Activated T-helper 1 cell treated with anti-CD3 and anti-CD28 coated beads, Interleukin-12 subunit alpha, Interleukin-12 subunit beta, Interleukin-2, Interleukin-4 antibody, amounts not matched to agents 30 ng/mL and 10 ng/mL and 1 ng/mL, durations not matched to agents 14 hours and 24 hours and 36 hours (primary cell): Measurements from ENCODE around the gene PHYHIPL. TPM values are rescaled to one million over a fixed set of nuclear protein-coding genes. Genes with fewer than 3 reads are reported as not detected.

ENCODE experiments used
- DNase-seq: peaks from one replicate; pipeline ENCODE4 v3.0.0; 2021; ENCODE audit warnings: low spot score
- H3K27ac Mint-ChIP-seq: one replicate; pipeline ENCODE4 v1.8.0; 2021; ENCODE audit warnings: mild to moderate bottlenecking, mixed read lengths
- H3K27me3 Mint-ChIP-seq: one replicate; pipeline ENCODE4 v1.8.0; 2022; ENCODE audit warnings: mild to moderate bottlenecking, moderate library complexity, mixed read lengths; ENCODE audit not compliant: insufficient read depth
- H3K36me3 Mint-ChIP-seq: one replicate; pipeline ENCODE4 v1.8.0; 2021; ENCODE audit warnings: low read depth, mixed read lengths
- H3K4me1 Mint-ChIP-seq: one replicate; pipeline ENCODE4 v1.8.0; 2021; ENCODE audit warnings: low read depth, mixed read lengths
- H3K4me3 Mint-ChIP-seq: one replicate; pipeline ENCODE4 v1.8.0; 2021; ENCODE audit warnings: mild to moderate bottlenecking, moderate library complexity, mixed read lengths
- H3K9me3 Mint-ChIP-seq: one replicate; pipeline ENCODE4 v1.8.0; 2021; ENCODE audit warnings: mixed read lengths
- intact Hi-C: fragments of 100-400 bp; cut with micrococcal nuclease; formaldehyde crosslinking; loops from one replicate; pipeline ENCODE4 v1.15.1; 2024
- total RNA-seq: library from RNA; stranded (reverse); gene quantifications from 2 replicates; pipeline ENCODE4 v1.2.3, GENCODE V29; 2022

PHYHIPL gene
- total RNA-seq, 1 donor from 2014 or later, result not detected

DNA sequence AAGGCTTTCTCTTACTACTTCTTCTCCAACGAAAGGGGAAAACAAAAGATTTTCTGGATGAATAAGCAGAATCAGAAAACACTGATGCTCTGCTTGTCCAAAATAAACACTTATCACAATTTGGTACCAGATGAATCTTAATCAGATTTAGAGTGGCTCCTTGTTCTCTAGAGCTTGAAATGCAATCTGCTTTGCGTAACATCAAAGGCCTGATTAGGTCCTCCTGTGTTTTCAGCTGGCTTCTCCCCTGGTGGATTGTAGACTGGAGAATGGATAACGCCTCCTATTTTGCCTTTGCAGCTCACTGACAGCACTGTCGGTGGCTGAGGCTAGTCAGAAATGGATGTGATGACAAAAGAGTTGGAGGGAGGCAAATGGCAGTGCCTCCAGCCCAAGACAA is 94.7 kb downstream of the PHYHIPL start:
- no peak for DNase-seq
- Mint-ChIP-seq H3K27me3 (no peaks in the 10 kb centered on the region), H3K27ac (no peak overlapping the region), H3K4me1 (no peaks in the 10 kb centered on the region), H3K36me3 (no peaks in the 10 kb centered on the region), H3K9me3 (no peaks in the 10 kb centered on the region), H3K4me3 (no peak overlapping the region)
- intact Hi-C loops, result no loop called here

DNA sequence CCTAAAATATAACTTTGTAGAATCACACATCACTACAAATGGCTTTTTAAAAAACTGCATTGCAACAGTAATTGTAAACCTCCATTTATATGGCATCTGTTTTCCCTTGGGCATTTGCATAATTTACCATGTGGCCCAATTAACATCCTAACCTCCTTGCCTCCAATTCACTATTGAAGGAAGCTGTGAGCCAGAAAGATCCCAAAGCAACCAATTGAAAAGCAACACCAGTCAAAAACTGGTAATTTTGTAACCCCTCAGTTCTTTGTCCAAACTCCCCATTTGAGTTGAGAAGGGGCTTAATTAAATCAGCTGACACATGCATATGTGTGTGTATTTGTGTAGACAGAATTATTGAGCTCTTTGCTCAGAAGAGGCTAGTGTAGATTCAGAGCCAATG is 95.6 kb downstream of the PHYHIPL start:
- H3K4me3 Mint-ChIP-seq, result no peak overlapping the region
- no peaks in the 10 kb centered on the region for H3K9me3 Mint-ChIP-seq

DNA sequence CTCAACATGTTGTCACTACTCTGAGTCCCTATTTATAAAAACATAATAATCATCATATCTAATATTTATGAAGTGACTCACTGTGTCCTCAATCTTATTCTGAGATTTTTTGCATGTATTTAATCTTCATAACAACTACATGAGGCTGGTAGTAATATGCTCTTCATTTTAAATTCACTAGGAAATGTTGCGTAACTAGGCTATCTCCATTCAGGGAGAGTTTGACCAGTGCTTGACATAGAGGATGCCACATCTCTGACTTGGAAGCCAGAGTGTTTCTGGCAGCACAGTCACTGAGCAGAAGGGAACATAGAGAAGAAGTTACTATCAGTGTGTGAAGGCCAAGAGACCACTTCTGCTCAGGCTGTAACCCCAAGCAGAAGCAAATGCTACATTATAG is 97.0 kb downstream of the PHYHIPL start:
- Mint-ChIP-seq H3K4me3 (no peak overlapping the region), H3K4me1 (no peaks in the 10 kb centered on the region), H3K27me3 (no peaks in the 10 kb centered on the region), H3K27ac (no peak overlapping the region), H3K9me3 (no peaks in the 10 kb centered on the region), H3K36me3 (no peaks in the 10 kb centered on the region)
- DNase-seq, result no peak
- intact Hi-C loops, result no loop called here

More for the DNA sequence above, 95.6 kb downstream of the PHYHIPL start:
- no peak for DNase-seq
- no peaks in the 10 kb centered on the region for H3K4me1 Mint-ChIP-seq
- H3K27ac Mint-ChIP-seq, result no peak overlapping the region
- no peaks in the 10 kb centered on the region for H3K27me3 Mint-ChIP-seq
- H3K36me3 Mint-ChIP-seq, result no peaks in the 10 kb centered on the region
- intact Hi-C loops, result no loop called here

DNA sequence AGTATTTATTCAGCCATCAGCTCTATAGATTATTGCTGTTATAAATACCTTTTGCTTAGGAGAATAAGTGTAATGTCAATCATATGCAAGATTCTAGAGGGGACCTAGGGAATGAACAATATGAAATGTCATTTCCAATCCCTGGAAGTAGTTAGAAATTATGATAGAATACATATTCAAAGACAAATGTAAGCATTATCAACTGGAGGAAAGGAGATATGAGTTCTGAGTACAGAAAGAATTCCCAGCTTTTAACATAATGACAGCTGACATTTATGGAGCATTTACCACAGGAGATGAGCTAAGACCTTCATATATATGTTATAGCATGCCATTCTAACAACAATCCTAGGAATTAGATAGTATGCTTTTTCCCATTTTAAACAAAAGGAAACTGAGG is 99.7 kb downstream of the PHYHIPL start:
- H3K36me3 Mint-ChIP-seq, result no peaks in the 10 kb centered on the region
- DNase-seq, result no peak
- H3K9me3 Mint-ChIP-seq, result no peaks in the 10 kb centered on the region
- intact Hi-C loops, result no loop called here
- no peaks in the 10 kb centered on the region for H3K27me3 Mint-ChIP-seq
- no peak overlapping the region for H3K4me3 Mint-ChIP-seq
- no peak overlapping the region for H3K27ac Mint-ChIP-seq
- H3K4me1 Mint-ChIP-seq, result no peaks in the 10 kb centered on the region

DNA sequence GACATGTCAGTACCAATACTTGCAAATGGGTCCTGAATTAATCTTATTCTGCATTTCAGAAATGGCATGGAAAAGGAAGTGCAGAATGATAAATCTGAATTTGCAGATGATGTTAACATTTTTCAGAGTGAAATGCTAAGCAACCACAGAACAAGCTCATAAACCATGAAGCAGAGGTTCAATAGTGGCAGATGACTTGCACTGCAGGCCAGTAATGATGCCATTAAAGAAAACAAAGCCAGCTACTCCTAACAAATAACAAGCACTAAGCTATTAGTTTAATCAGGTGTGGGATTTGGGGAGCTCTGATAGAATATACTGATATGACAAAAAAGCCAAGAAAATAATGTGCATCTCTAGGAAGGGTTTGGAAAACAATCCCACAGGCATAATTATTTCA is 100.5 kb downstream of the PHYHIPL start:
- Mint-ChIP-seq H3K4me3 (no peak overlapping the region), H3K36me3 (no peaks in the 10 kb centered on the region), H3K27ac (no peak overlapping the region), H3K27me3 (no peaks in the 10 kb centered on the region), H3K9me3 (no peaks in the 10 kb centered on the region), H3K4me1 (no peaks in the 10 kb centered on the region)
- DNase-seq, result no peak
- intact Hi-C loops, result no loop called here

DNA sequence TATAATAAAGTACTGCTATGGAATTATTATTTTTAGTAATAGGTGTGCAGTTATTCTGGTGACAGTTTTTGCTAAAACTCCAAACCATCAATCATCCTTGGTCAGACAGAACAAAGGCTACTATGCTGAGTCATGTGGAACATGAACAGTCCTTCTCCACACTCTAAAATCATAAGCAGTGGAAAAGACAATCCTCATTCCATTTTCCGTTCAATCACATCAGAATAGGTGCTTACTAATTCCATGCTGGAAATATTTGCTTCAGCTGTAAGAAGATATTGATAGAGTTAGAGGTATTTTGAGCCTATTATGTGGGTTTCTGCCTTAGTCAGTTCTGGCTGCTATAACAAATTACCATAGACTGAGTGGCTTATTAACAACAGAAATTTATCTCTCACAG is 103.0 kb downstream of the PHYHIPL start:
- no peak overlapping the region for H3K27ac Mint-ChIP-seq
- H3K4me3 Mint-ChIP-seq, result no peak overlapping the region
- no peaks in the 10 kb centered on the region for H3K36me3 Mint-ChIP-seq
- no peaks in the 10 kb centered on the region for H3K4me1 Mint-ChIP-seq
- H3K9me3 Mint-ChIP-seq, result no peaks in the 10 kb centered on the region
- intact Hi-C loops, result no loop called here
- H3K27me3 Mint-ChIP-seq, result peaks cover 1% of the 10 kb centered on the region
- no peak for DNase-seq

DNA sequence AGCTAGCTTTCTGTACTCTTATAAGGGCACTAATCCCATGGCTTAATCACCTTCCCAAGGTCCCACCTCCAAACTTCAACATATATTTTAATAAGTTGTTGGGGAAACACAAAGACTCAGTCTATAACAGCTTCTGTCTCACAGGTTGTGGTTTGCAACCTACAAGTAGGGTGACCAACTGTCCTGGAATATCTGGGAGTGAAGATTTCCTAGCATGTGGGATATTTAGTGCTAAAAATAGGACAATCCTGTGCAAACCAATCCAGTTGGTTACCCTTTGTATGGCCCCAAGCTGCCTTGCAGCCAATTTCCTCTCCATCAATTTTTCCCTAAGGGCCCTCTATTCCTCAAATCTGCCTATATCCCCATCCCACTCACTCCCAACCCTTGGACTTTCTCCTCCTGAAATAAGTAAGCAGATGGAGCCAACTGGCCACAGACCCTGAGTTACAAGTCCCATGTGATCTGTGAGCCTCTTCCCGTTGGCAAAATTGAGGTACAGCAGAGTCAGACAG is 103.6 kb downstream of the PHYHIPL start:
- no peaks in the 10 kb centered on the region for H3K4me1 Mint-ChIP-seq
- peaks cover 1% of the 10 kb centered on the region for H3K27me3 Mint-ChIP-seq
- H3K27ac Mint-ChIP-seq, result no peak overlapping the region
- no peak overlapping the region for H3K4me3 Mint-ChIP-seq
- intact Hi-C loops, result no loop called here
- H3K36me3 Mint-ChIP-seq, result no peaks in the 10 kb centered on the region
- no peak for DNase-seq
- no peaks in the 10 kb centered on the region for H3K9me3 Mint-ChIP-seq

DNA sequence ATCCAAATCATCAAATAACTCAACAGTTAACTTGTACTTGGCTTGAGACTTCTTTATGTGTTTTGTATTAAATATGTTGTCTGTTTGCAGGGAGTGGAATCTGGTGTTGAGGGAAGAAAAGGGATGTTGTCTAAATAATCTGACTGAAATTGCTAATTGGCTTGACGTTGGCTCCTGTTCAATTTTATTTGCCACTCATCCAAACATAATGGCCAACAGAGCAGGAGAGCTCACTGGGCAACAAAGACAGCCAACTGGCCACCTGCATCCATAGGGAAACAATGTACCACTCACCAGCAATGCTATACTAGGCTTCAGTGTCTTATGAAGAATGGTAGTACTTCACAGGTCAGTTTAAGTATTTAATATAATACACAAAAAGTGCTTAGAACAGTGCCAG is 105.4 kb downstream of the PHYHIPL start:
- no peak for DNase-seq
- intact Hi-C loops, result no loop called here
- H3K9me3 Mint-ChIP-seq, result no peaks in the 10 kb centered on the region

DNA sequence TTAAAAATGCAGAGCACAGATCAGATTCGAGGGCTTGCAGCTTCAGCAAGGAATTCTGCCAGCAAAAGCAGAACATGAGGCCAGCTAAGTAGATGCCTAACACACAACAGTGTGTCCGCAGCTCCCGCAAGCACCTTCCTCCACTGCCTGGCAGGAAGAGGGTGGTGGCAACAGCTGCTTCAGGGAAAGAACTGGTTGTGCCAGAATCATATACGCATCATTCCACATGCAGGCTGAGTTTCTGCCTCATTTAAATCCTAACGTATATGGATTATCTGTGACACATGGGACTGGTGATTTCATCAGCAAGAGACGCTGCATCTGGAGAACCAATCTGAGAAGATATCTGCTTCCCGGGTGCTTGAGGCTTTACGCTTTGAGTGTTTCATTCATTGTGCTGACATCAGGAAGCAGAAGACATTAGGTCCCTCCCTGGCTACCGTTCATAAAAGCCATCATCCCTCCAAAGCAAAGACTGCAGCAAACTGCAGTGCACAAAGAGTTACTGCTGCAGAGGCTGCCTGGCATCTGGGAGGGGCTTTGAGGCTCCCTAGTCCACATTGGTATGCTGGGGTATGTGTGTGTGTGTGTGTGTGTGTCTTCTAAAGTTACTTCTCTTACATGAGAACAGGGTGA is 107.1 kb downstream of the PHYHIPL start:
- peaks cover 1% of the 10 kb centered on the region for H3K27me3 Mint-ChIP-seq
- H3K27ac Mint-ChIP-seq, result no peak overlapping the region
- no peak for DNase-seq
- H3K9me3 Mint-ChIP-seq, result no peaks in the 10 kb centered on the region
- no peaks in the 10 kb centered on the region for H3K36me3 Mint-ChIP-seq
- intact Hi-C loops, result no loop called here
- H3K4me3 Mint-ChIP-seq, result no peak overlapping the region
- H3K4me1 Mint-ChIP-seq, result no peaks in the 10 kb centered on the region

More for the DNA sequence above, 105.4 kb downstream of the PHYHIPL start:
- Mint-ChIP-seq H3K4me1 (no peaks in the 10 kb centered on the region), H3K27me3 (peaks cover 1% of the 10 kb centered on the region), H3K36me3 (no peaks in the 10 kb centered on the region), H3K27ac (no peak overlapping the region), H3K4me3 (no peak overlapping the region)

DNA sequence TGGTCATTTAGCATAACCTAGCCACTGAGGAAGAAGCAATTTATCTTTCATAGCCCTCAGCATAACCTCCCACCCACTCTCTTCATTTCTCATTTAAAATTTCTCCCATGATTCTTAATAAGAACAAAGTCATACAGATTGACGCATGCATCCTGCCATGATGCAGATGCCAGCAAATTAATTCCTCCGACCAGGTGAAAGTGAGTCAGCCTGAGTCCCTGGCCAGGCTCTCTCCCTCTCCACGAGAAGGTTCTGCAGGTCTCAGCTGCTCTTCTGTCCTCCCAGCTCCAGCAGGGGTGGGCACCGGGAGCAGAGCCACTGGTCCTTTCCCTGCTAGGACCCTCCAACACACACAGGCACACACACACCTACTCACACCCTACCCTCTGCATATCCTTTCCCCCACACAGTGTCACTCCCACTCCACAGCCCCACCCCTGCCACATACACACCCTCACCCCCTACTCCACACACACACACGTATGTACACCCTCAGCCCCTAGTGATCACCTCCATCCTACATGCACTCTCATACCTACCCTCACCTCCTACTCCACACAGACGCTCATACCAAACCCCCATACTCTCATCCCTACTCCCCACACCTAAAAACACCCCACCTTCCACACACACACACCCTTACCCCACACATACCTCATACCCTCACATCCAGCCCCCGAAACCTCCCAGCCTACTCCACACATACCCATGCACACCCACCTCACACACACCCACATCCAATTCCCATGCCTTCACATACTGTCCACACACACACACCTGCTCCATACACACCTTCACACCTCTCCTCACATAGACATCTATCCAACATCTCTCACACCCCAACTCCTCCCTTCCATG is 107.9 kb downstream of the PHYHIPL start:
- H3K4me3 Mint-ChIP-seq, result no peak overlapping the region
- H3K4me1 Mint-ChIP-seq, result no peaks in the 10 kb centered on the region
- intact Hi-C loops, result no loop called here
- H3K9me3 Mint-ChIP-seq, result no peaks in the 10 kb centered on the region
- H3K27me3 Mint-ChIP-seq, result peaks cover 1% of the 10 kb centered on the region
- no peak for DNase-seq
- H3K27ac Mint-ChIP-seq, result no peak overlapping the region
- no peaks in the 10 kb centered on the region for H3K36me3 Mint-ChIP-seq

DNA sequence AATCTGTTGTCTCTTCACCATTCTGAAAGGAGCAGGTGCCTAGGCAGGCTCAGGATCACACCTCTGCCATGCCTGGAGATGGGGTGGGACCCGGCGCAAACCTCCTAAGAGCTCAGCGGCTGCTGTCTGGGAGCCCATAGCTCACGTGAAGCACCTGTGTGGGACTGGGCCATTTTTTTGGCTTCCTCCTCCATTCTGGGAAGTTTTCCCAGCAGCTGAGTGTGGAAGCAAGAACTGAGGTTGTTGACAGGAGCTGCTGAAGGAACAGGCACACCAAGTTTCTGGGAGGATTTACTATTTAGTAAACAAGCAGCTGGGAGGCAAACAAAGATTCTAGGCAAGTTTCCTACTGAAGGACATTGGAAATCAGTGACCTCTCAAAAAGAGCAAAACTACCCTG is 108.6 kb downstream of the PHYHIPL start:
- Mint-ChIP-seq H3K9me3 (no peaks in the 10 kb centered on the region), H3K27ac (no peak overlapping the region), H3K36me3 (no peaks in the 10 kb centered on the region), H3K27me3 (peaks cover 1% of the 10 kb centered on the region), H3K4me1 (no peaks in the 10 kb centered on the region), H3K4me3 (no peak overlapping the region)
- intact Hi-C loops, result no loop called here
- no peak for DNase-seq

DNA sequence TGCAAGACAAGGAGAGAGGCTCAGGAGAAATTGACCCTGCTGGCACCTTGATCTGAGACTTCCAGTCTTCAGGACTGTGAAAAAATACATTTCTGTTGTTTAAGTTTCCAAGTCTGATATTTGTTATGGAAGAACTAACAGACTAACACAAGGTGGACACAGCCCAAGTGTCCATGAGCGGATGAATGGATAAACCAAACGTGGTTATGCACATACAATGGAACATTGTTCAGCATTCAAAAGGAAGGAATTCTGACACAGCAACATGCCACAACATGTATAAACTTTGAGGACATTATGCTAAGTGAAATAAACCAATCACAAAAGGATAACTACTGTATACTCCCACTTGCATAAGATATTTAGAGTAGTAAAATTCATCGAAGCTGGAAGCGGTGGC is 109.4 kb downstream of the PHYHIPL start:
- H3K27me3 Mint-ChIP-seq, result peaks cover 1% of the 10 kb centered on the region
- no peak overlapping the region for H3K27ac Mint-ChIP-seq
- H3K4me1 Mint-ChIP-seq, result no peaks in the 10 kb centered on the region
- no peaks in the 10 kb centered on the region for H3K9me3 Mint-ChIP-seq
- H3K4me3 Mint-ChIP-seq, result no peak overlapping the region
- DNase-seq, result no peak
- H3K36me3 Mint-ChIP-seq, result no peaks in the 10 kb centered on the region
- intact Hi-C loops, result no loop called here

DNA sequence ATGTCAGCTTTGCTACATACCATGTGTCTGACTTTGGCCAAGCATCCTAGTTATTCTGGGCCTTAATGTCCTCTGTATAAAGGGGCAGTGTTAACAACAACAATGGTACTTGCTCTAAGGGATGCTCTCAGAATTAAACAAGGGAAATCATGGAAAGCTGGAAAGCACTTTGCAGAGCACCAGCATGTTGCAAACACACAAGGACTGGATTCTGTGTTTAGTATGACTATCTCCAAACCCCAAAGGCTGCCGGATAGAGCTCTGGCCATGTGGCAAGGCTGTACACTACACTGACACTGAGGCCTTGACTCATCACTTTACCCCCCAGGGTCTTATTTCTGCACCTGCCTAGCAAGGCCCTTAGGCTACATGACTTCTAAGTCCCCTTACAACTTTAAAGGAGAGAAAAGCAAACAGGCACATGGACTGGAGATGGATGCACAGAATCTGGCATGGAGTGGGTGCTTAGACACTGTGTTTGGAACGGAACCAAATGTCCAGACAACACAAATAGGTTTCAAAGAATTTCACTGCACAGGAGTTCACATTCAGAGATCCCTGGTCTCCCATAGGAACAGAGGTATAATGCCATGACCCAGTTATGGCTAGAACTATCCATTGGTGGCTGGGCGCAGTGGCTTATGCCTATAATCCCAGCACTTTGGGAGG is 111.3 kb downstream of the PHYHIPL start:
- DNase-seq, result no peak
- intact Hi-C loops, result no loop called here
- H3K27ac Mint-ChIP-seq, result no peak overlapping the region

More for the DNA sequence above, 111.3 kb downstream of the PHYHIPL start:
- Mint-ChIP-seq H3K9me3 (no peaks in the 10 kb centered on the region), H3K4me1 (no peaks in the 10 kb centered on the region), H3K4me3 (no peak overlapping the region), H3K36me3 (no peaks in the 10 kb centered on the region), H3K27me3 (peaks cover 1% of the 10 kb centered on the region)
